ENCODE data around the gene GYG2. TPM values are rescaled to one million over a fixed set of nuclear protein-coding genes. Genes with fewer than 3 reads are reported as not detected.
A peak's percentile ranks its signal among the peaks of the same experiment; 100 is the strongest.

Gene GYG2
- total RNA-seq, 1 donor from 2014 or later: 49.2 TPM

DNA sequence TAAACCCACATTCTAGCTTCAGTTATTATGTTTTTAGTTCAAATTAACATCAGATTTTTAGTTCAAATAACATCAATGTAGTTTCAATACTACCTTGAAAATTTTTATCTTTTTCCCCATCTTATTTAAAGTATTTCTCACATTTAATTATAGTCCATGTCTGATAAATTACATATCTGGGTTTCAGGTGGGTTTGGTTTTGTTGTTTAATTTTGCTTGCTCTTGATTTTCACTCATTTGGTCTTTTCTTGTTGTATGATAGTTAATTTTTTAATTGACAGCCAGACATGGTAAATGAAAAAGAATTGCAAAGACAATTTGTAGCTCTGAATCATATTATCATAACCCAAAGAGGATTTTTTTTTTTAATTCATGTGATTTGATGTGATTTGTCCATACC lies 41.9 kb downstream of the GYG2 start:
- Mint-ChIP-seq H3K4me3 (no peak overlapping the region), H3K27me3 (no peaks in the 10 kb centered on the region), H3K4me1 (ENCODE audit: unreplicated experiment) (no peaks in the 10 kb centered on the region), H3K36me3 (peaks cover 46% of the 10 kb centered on the region), H3K9me3 (peaks cover 9% of the 10 kb centered on the region), H3K27ac (no peak overlapping the region)
- TF ChIP-seq, protein P1, sequence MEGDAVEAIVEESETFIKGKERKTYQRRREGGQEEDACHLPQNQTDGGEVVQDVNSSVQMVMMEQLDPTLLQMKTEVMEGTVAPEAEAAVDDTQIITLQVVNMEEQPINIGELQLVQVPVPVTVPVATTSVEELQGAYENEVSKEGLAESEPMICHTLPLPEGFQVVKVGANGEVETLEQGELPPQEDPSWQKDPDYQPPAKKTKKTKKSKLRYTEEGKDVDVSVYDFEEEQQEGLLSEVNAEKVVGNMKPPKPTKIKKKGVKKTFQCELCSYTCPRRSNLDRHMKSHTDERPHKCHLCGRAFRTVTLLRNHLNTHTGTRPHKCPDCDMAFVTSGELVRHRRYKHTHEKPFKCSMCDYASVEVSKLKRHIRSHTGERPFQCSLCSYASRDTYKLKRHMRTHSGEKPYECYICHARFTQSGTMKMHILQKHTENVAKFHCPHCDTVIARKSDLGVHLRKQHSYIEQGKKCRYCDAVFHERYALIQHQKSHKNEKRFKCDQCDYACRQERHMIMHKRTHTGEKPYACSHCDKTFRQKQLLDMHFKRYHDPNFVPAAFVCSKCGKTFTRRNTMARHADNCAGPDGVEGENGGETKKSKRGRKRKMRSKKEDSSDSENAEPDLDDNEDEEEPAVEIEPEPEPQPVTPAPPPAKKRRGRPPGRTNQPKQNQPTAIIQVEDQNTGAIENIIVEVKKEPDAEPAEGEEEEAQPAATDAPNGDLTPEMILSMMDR (conservative IDR thresholded peaks at IDR 0.05): no peak
- no peak for DNase-seq (ENCODE audit: extremely low spot score, unreplicated experiment)

DNA sequence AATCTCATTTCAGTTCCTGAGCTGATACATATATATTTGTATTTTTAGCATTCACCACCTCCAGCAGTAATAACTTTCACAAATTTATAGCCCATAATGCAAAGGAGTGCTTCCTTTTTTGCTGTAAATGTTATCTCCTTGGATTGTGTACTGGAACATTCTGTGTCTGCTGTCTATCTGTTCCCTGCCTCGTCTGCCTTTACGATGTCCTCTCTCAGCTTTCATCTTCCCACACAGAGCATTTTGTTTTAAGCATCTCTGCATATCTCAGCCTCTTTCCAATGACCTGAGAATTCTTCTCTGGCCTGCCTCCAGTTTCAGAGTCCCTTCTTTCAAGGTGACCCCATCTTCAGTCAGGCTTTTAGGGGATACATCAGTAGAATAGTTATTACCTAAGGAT lies 43.1 kb downstream of the GYG2 start:
- Mint-ChIP-seq H3K27ac (no peak overlapping the region), H3K9me3 (peaks cover 12% of the 10 kb centered on the region), H3K4me3 (no peak overlapping the region), H3K4me1 (ENCODE audit: unreplicated experiment) (no peaks in the 10 kb centered on the region), H3K36me3 (peaks cover 43% of the 10 kb centered on the region), H3K27me3 (no peaks in the 10 kb centered on the region)
- TF ChIP-seq, protein P1 (conservative IDR thresholded peaks at IDR 0.05): no peak
- DNase-seq (ENCODE audit: extremely low spot score, unreplicated experiment): no peak

DNA sequence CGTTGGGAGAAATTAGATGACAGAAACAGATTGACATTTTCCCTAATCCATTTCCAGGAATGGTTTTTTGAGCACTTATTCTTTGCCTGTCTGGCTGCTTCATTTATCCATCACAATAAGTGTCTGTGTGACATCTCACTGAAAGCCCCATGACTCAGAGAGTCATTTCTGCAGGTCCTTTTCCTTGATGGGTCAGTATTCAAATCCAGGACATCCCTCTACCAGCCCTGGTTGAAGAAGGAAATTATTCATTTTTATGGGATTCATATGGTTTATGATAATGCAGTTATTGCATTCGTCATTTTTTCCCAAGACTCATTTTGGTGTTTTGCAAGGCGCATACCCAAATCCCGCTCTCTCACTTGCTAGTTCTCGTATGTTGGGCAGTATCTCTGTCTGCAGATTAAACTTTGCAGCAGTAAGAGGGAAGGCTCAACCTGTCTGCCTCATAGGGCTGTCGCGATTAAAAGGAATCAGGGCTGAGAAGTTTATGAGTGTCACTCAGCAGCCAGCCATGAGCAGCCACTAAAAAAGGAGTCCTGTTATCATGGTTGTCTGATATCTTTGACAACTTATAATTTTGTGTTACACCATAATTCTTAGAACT lies 44.0 kb downstream of the GYG2 start:
- no peaks in the 10 kb centered on the region for H3K27me3 Mint-ChIP-seq
- H3K27ac Mint-ChIP-seq: no peak overlapping the region
- DNase-seq (ENCODE audit: extremely low spot score, unreplicated experiment): no peak
- H3K4me1 Mint-ChIP-seq (ENCODE audit: unreplicated experiment): no peaks in the 10 kb centered on the region
- TF ChIP-seq, protein P1 (conservative IDR thresholded peaks at IDR 0.05): no peak
- no peak overlapping the region for H3K4me3 Mint-ChIP-seq
- peaks cover 38% of the 10 kb centered on the region for H3K36me3 Mint-ChIP-seq
- H3K9me3 Mint-ChIP-seq: peaks cover 12% of the 10 kb centered on the region

DNA sequence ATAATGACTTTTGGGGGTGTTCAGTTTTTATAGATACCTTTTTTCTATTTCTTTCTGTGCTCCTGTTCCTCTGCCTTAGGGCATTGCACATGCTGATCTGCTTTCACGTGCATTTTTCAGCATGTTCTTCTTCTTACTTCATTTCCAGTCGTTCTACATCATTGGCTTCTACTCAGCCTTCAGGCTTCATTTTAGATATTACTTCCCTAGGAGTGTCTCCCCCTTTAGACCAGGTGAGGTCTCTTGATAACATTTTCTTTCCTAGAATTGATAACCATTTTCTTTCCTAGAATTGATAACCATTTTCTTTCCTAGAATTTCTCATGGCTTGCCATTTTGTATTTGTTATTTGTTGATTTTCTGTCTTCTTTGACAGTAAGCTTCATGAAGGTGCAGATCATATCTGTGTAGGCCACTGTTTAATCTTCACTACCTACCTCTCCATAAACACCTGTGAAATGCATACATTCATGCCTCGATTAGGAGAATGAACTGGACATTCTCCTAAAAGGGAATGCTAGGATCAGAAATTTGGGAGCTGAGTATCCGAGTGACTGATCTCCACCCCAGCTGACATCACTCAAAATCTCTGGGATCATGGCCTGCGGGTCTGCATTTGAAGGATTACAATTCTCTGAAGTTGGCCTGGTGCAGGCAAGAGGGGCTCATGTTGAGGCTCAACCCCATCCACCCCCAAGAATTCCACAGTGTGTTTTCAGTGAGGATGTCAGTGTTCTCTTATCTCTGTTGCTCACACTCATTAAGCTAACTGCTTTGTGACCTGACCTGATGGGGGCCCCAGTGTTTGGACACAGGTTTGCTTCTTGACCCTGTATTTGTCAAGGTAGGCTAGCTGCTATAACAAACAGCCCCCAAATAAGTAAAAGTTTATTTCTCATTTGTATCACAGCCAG lies 45.7 kb downstream of the GYG2 start:
- DNase-seq (ENCODE audit: extremely low spot score, unreplicated experiment): no peak
- peaks cover 12% of the 10 kb centered on the region for H3K9me3 Mint-ChIP-seq
- H3K36me3 Mint-ChIP-seq: peaks cover 34% of the 10 kb centered on the region
- H3K4me1 Mint-ChIP-seq (ENCODE audit: unreplicated experiment): no peaks in the 10 kb centered on the region
- H3K4me3 Mint-ChIP-seq: no peak overlapping the region
- no peaks in the 10 kb centered on the region for H3K27me3 Mint-ChIP-seq
- TF ChIP-seq, protein P1 (conservative IDR thresholded peaks at IDR 0.05): no peak
- no peak overlapping the region for H3K27ac Mint-ChIP-seq

DNA sequence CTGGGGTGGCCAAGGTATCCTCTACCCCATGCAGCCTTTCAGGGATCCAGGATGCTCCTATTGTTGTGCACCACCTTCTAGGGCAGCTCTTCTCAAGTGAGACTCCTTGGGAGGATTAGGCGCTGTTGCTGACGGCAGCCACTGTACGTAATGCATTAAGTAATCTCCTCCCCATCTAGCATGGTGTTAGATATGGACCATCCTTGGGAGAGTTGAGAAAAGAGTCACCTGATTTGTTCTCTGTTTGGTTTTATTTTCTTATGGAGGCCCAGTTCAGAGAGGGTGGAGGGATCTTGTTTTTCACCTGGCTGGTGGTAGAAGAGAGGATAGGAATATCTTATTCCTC lies 46.4 kb downstream of the GYG2 start:
- no peaks in the 10 kb centered on the region for H3K4me1 Mint-ChIP-seq (ENCODE audit: unreplicated experiment)
- no peaks in the 10 kb centered on the region for H3K27me3 Mint-ChIP-seq
- H3K27ac Mint-ChIP-seq: no peak overlapping the region
- H3K4me3 Mint-ChIP-seq: no peak overlapping the region
- TF ChIP-seq, protein P1 (conservative IDR thresholded peaks at IDR 0.05): no peak
- H3K9me3 Mint-ChIP-seq: peaks cover 12% of the 10 kb centered on the region
- peak; percentile 20 for DNase-seq (ENCODE audit: extremely low spot score, unreplicated experiment)
- H3K36me3 Mint-ChIP-seq: peaks cover 37% of the 10 kb centered on the region

All from type B pancreatic cell (in vitro differentiated cells).